ENCODE measurements around the gene FBN1.

- TF ChIP-seq CTCF (IDR thresholded peaks at IDR 0.05) (no peak), POLR2AphosphoS5 (IDR thresholded peaks at IDR 0.05) (no peak), POLR2A (IDR thresholded peaks at IDR 0.05) (no peak)
Measured at GRCh38 chr15:48647962-48648361, 2.5 kb upstream of the FBN1 start.
